Measurements from ENCODE around the gene ALKBH7. TPM values are rescaled to one million over a fixed set of nuclear protein-coding genes. Genes with fewer than 3 reads are reported as not detected.
"Not testable (repeated sequence)": the region's sequence is repeated elsewhere in the genome, so short reads cannot be mapped to it uniquely, and the experiment has no call there.

Gene ALKBH7
- polyA plus RNA-seq, 1 of the 3 experiments (the other 2 are of a cell fraction), result 46.0 TPM

DNA sequence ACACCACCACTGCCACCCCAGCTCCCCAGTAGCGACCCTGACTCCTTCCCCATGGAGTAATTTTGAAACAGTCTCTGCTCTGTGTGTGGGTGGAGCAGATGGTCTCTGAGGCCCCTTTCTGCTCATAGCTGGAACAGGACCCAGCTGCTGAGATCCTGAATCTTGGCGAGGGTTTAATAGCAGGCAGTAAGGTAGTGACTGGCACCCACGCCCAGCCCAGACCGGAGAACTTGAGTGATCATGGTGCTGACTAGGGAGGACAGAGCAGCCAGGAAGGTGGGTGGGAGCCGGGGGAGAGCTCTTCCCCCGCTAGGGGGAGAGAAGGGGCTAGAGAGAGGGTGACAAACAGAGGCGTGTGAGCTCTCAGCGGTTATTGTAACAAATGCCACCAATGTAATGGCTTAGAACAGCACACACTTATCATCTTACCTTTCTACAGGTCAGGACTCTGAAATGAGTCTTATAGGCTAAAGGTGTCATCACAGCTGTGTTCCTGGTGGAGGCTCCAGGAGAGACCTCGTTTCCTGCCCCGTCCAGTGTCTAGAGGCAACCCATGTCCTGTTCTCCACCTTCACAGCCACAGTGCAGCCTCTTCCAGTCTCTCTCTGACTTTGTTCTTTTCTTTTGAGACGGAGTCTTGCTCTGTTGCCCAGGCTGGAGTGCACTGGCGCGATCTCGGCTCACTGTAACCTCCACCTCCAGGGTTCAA is 31.9 kb upstream of the ALKBH7 start:
- CTCF ChIA-PET, result interaction anchor here (1.3 kb wide), 1 partner anchor 122 kb away, joined by 4 read pairs; no protein-coding TSS in a partner anchor
- H3K36me3 ChIP-seq (replicated peaks in 1 of 2; ENCODE audit: control insufficient read depth in 1 of 2, insufficient read depth in 2 of 2, low read length in 1 of 2), result no peaks in the 10 kb centered on the region
- no peak overlapping the region for H3K4me2 ChIP-seq
- 32% methylated on average over 14 of the region's 14 CpGs for WGBS (ENCODE audit: low lambda C conversion rate)
- H3K27me3 ChIP-seq (ENCODE audit: insufficient read depth), result no peaks in the 10 kb centered on the region; the same call in 1 of the 2 replicates
- H3K9me2 ChIP-seq, result no peaks in the 10 kb centered on the region
- no peak overlapping the region for H3K27ac ChIP-seq (ENCODE audit: low read depth in 2 of 2, low read length in 1 of 2)
- DNase-seq, result no peak
- no peaks in the 10 kb centered on the region for H3K79me2 ChIP-seq (ENCODE audit: insufficient read depth)
- H4K20me1 ChIP-seq (ENCODE audit: insufficient read depth), result no peaks in the 10 kb centered on the region
- H3K9ac ChIP-seq, result no peak overlapping the region
- H3K4me1 ChIP-seq (ENCODE audit: control insufficient read depth in 1 of 2, insufficient read depth in 2 of 2, low read depth in 1 of 2, low read length in 1 of 2), result no peaks in the 10 kb centered on the region
- no peak overlapping the region for H3K4me3 ChIP-seq (ENCODE audit: low read depth in 2 of 2, low read length in 1 of 2)
- H3F3A ChIP-seq (replicated peaks; ENCODE audit: insufficient read depth), result no peaks in the 10 kb centered on the region
- POLR2A ChIA-PET, result no interaction called here
- no peaks in the 10 kb centered on the region for H3K9me3 ChIP-seq
- H2AFZ ChIP-seq (ENCODE audit: low read depth), result no peak overlapping the region
- TF ChIP-seq GATA2 (CRISPR knock-in tag; IDR thresholded peaks at IDR 0.05) (no peak), RAD21 (IDR thresholded peaks at IDR 0.05; ENCODE audit: low read length) (0 out of 2 replicates have a peak, but pooled peaks have one; percentile 4), POLR2AphosphoS5 (IDR thresholded peaks at IDR 0.05; ENCODE audit: low read depth, low read length) (no peak), TAF1 (IDR thresholded peaks at IDR 0.05; ENCODE audit: borderline replicate concordance, low read depth, low read length) (no peak), CHD2 (IDR thresholded peaks at IDR 0.05; ENCODE audit: low read length, partially characterized antibody) (no peak)

DNA sequence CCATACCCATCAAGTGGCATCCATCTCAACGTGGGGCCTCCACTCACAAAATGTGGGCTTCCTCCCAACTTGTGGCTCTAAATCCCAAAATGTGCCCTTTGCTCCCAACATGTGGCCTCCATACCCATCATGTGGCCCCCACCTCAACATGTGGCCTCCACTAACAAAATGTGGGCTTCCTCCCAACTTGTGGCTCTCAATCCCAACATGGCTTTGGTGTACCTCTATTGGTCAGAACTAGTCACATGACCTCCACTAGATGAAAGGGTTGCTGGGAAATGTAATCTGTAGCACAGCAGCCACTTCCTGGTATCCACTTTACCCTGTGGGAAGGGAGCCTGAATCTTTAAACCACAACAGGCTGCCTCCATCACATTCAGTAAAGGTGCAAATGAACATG is 29.1 kb upstream of the ALKBH7 start:
- no peaks in the 10 kb centered on the region for H3K79me2 ChIP-seq (ENCODE audit: insufficient read depth)
- TF ChIP-seq, protein P1, sequence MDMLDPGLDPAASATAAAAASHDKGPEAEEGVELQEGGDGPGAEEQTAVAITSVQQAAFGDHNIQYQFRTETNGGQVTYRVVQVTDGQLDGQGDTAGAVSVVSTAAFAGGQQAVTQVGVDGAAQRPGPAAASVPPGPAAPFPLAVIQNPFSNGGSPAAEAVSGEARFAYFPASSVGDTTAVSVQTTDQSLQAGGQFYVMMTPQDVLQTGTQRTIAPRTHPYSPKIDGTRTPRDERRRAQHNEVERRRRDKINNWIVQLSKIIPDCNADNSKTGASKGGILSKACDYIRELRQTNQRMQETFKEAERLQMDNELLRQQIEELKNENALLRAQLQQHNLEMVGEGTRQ (IDR thresholded peaks at IDR 0.05; ENCODE audit: borderline replicate concordance, low read depth, low read length), result no peak
- TF ChIP-seq TEAD4 (IDR thresholded peaks at IDR 0.05; ENCODE audit: borderline replicate concordance, insufficient read depth), result no peak
- TF ChIP-seq RXRA (IDR thresholded peaks at IDR 0.05; ENCODE audit: borderline replicate concordance, low read depth), result no peak
- TF ChIP-seq, protein P2, sequence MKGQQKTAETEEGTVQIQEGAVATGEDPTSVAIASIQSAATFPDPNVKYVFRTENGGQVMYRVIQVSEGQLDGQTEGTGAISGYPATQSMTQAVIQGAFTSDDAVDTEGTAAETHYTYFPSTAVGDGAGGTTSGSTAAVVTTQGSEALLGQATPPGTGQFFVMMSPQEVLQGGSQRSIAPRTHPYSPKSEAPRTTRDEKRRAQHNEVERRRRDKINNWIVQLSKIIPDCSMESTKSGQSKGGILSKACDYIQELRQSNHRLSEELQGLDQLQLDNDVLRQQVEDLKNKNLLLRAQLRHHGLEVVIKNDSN (IDR thresholded peaks at IDR 0.05; ENCODE audit: borderline replicate concordance, low read depth), result peak; percentile 33; the same call in 1 of the 2 replicates
- no peak overlapping the region for H3K4me2 ChIP-seq
- no peak overlapping the region for H3K27ac ChIP-seq (ENCODE audit: low read depth in 2 of 2, low read length in 1 of 2)
- 59% methylated on average over 1 of the region's 1 CpG for WGBS (ENCODE audit: low lambda C conversion rate)
- H3K9me2 ChIP-seq, result no peaks in the 10 kb centered on the region
- no peaks in the 10 kb centered on the region; the same call in 1 of the 2 replicates for H3K27me3 ChIP-seq (ENCODE audit: insufficient read depth)
- no peaks in the 10 kb centered on the region for H3K4me1 ChIP-seq (ENCODE audit: control insufficient read depth in 1 of 2, insufficient read depth in 2 of 2, low read depth in 1 of 2, low read length in 1 of 2)
- H3K9me3 ChIP-seq, result no peaks in the 10 kb centered on the region
- no peak overlapping the region for H3K9ac ChIP-seq
- no peaks in the 10 kb centered on the region for H3K36me3 ChIP-seq (replicated peaks in 1 of 2; ENCODE audit: control insufficient read depth in 1 of 2, insufficient read depth in 2 of 2, low read length in 1 of 2)
- no peaks in the 10 kb centered on the region for H4K20me1 ChIP-seq (ENCODE audit: insufficient read depth)
- no peaks in the 10 kb centered on the region for H3F3A ChIP-seq (replicated peaks; ENCODE audit: insufficient read depth)
- H2AFZ ChIP-seq (ENCODE audit: low read depth), result no peak overlapping the region
- H3K4me3 ChIP-seq (ENCODE audit: low read depth in 2 of 2, low read length in 1 of 2), result no peak overlapping the region
- no peak for DNase-seq
- POLR2A ChIA-PET, result no interaction called here
- CTCF ChIA-PET, result no interaction called here

DNA sequence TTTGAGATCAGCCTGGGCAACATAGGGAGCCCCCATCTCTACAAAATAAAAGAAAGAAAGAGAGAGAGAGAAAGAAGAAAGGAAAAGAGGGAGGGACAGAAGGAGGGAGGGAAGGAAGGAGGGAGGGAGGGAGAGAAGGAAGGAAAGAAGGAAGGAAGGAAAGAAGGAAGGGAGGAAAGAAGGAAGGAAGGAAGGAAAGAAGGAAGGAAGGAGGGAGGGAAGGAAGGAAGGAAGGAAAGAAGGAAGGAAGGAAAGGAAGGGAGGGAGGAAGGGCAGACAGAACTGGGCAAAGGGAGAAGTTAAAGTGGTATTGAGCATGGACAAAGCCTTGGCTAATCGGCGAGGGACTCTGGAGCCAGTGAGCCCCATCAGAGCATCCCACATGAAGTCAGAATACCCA is 23.3 kb upstream of the ALKBH7 start:
- POLR2A ChIA-PET; H3K9me3 ChIP-seq; H3K9ac ChIP-seq; H3K79me2 ChIP-seq (ENCODE audit: insufficient read depth); CTCF ChIA-PET; H3F3A ChIP-seq (replicated peaks; ENCODE audit: insufficient read depth); H3K27ac ChIP-seq (ENCODE audit: low read depth in 2 of 2, low read length in 1 of 2); H3K4me1 ChIP-seq (ENCODE audit: control insufficient read depth in 1 of 2, insufficient read depth in 2 of 2, low read depth in 1 of 2, low read length in 1 of 2); H3K36me3 ChIP-seq (replicated peaks in 1 of 2; ENCODE audit: control insufficient read depth in 1 of 2, insufficient read depth in 2 of 2, low read length in 1 of 2); H3K9me2 ChIP-seq; H2AFZ ChIP-seq (ENCODE audit: low read depth); H3K4me3 ChIP-seq (ENCODE audit: low read depth in 2 of 2, low read length in 1 of 2); DNase-seq; H3K4me2 ChIP-seq; H3K27me3 ChIP-seq (ENCODE audit: insufficient read depth); H4K20me1 ChIP-seq (ENCODE audit: insufficient read depth): not testable (repeated sequence)
- WGBS (ENCODE audit: low lambda C conversion rate), result 13% methylated on average over 2 of the region's 2 CpGs
